Smooth muscle cell of the brain vasculature (primary cell): ENCODE measurements around the gene SMTNL2.
"Not testable (repeated sequence)": the region's sequence is repeated elsewhere in the genome, so short reads cannot be mapped to it uniquely, and the experiment has no call there.

Source experiments
- DNase-seq: peaks from one replicate; pipeline ENCODE4 v3.0.0-alpha.2; 2012; ENCODE audit warnings: low read depth, low spot score

SMTNL2 gene

DNA sequence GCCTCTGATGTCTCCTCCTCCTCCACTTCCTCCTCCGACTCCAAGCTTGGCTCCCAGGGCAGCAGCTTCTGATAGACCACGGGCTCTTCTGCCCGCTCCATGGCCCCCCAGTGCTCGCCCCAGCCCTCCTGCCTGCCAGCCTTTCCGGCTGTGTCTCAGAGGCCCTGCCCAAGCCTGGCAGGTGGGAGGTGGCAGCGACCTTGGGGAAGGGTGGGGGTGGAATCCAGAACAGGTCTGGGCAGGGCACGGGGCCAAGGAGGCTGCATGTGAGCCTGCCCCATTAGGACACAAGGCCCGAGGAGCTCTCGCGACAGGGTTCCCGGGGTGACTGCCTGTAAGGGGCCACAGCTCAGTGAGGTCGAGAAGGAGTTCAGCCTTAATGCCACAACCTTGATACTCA, 23.9 kb upstream of the SMTNL2 start, which contains the start of gene GGT6:
Gene GGT6 (minus strand): TSS at position 157 of the 400 bp plus-strand sequence. CDS start 56 bp downstream, at position 101.
- DNase-seq, result no peak

GRCh38 chr17:4560837-4561256, 23.5 kb upstream of the SMTNL2 start:
- no peak for DNase-seq

DNA sequence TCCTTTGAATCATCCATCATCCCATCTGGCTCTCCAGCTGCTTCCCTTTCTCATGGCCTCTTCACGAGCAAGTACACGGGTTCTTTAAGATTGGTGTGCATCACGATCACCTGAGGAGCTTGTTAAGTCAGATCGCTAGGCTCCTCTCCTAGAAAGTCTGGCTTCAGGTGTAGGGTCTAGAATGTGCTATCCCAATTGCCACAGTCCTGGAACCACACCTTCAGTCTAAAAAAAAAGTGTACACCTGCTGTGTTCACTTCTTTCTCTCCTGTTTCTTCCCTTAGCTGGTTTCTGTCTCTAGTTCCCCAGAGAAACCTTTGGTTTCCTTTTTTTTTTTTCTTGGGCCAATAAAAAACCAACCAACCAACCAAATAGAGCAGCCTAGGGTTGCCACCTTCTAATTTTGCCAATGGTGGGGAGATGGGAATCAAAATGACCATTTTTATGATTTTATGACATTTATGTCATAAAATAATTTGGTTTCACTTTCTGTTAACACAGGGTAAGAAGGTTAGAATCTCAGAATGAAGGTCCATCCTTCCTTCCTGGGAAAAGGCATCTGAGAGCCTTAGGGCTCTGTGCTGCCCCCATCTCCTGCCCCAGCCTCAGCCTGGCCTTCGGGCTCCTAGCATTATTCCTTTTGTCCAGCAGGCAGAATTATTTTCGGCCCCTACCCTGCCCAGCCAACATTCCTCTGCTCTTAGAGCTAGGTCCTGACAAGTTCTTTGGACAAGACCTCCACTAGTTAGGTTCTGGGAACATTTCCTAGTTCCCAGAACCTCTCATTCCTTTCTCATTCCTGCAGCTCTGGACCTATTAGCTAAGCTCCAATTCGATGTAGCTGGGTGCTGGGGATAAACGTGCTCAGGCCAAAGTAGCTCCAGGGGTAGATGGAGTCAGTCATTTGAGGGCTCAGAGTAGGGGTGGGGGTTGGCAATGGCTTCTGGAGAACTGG, 22.0 kb upstream of the SMTNL2 start:
- DNase-seq, result no peak

GRCh38 chr17:4565209-4566141, 18.9 kb upstream of the SMTNL2 start:
- peak; percentile 44 for DNase-seq

DNA sequence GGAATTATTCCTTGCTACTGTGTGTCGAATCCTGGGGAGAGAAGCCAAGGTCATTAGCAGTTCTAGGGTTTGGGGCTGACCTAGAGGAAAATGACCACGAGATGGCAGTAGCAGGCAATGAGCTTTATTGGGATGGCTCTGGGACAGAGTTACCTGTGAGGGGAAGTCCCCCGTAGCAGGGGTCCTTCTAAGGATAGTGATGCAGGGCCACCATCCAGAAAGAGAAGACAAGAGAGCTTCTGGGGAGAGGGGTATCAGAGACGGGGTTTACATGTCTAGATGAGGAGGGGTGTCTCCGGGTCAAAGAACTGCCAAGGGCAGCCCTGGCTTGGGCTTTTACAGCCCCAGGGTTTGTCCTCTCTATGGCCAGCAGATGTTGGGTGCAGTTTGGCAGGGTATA, 17.5 kb upstream of the SMTNL2 start:
- no peak for DNase-seq

DNA sequence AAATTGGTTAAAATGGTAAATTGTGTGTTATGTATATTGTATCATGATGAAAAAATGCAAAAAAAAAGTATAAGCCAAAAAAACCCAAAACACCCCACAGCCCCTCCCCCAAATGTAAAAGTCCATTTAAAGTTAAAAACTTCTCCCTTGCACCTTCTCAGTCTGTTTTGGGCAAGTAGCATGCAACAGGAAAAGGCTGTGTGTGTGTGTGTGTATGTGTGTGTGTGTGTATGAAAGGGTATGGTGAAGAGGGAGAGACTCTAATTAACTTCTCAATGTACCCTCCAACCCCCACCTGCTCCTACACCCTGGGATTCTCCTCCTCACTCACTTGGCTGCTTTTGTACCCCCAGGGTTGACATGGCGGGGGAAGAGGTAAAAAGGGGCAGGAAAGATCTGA, 14.7 kb upstream of the SMTNL2 start:
- DNase-seq, result no peak

DNA sequence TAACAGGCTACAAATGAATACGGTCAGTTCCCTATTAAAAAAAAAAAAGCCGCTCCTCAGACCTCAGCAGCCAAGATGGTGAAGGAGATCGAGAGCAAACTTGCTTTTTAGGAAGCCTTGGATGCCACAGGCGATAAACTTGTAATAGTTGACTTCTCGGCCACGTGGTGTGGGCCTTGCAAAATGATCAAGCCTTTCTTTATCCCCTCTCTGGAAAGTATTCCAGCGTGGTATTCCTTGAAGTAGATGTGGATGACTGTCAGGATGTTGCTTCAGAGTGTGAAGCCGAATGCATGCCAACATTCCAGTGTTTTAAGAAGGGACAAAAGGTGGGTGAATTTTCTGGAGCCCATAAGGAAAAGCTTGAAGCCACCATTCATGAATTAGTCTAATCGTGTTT, 12.2 kb upstream of the SMTNL2 start:
- DNase-seq, result no peak

DNA sequence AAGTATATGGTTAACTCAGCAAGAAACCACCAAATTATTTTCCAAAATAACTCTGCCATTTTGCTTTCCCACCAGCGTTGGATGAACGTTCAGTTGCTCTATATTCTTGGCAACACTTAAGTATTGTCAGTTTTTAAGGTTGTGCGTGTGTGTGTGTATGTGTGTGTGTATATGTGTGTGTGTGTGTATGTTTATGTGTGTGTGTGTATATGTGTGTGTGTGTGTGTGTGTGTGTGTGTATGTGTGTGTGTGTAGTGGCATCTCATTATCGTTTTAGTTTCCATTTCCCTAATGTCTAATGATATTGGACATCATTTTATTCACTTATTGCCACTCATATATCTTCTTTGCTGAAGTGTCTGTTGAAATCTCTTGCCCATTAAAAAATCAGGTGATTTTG, 11.2 kb upstream of the SMTNL2 start:
- no peak for DNase-seq

DNA sequence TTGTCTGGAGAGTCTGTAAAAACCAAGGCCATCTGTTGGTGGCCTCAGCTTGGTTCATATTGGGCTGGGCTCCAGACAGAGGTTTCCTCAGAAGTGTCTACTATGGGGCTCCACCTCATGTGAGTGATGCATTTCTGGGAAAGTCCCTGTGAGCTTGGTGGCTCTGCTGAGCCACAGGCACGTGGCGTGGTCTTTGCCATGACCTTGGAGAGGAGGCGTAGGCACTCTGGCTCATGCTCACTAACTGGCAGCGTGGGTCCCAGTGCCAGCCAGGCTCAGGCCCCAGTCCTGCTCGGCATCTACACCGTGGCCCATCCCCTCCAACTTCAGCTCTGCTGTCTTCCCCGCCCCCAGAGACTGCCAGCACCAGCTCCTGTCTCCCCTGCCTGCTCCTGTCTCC, 10.7 kb upstream of the SMTNL2 start:
- DNase-seq, result no peak

GRCh38 chr17:4574448-4575045, 9.8 kb upstream of the SMTNL2 start:
- no peak for DNase-seq

DNA sequence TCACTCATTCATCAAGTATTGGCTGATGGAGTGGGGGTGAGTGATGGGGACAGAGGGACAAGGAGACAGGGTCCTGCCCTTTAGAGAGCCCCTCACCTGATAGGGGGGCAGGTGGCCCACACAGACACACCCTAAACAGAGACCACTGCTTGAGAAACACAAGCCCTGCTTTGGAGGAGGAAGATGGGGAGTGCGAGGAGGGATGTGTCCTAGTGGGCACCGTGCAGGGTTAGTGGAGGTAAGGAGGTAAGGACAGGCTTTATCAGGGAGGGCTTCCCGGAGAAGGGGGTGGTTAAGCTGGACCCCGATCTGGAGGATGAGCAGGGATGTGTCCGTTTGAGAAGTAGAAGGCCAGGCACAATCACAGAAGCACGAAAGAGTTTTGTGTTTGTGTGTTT, 8.2 kb upstream of the SMTNL2 start:
- no peak for DNase-seq

GRCh38 chr17:4576729-4577322, 7.5 kb upstream of the SMTNL2 start:
- no peak for DNase-seq

GRCh38 chr17:4577386-4577993, 6.8 kb upstream of the SMTNL2 start:
- DNase-seq, result no peak

DNA sequence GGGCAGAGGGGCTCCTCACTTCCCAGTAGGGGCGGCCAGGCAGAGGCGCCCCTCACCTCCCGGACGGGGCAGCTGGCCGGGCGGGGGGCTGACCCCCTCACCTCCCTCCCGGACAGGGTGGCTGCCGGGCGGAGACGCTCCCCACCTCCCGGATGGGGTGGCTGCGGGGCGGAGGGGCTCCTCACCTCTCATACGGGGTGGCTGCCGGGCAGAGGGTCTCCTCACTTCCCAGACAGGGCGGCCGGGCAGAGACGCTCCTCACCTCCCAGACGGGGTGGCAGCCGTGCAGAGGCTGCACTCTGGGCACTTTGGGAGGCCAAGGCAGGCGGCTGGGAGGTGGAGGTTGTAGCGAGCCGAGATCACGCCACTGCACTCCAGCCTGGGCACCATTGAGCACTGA, 6.0 kb upstream of the SMTNL2 start:
- not testable (repeated sequence) for DNase-seq

- no peak for DNase-seq
Observed at GRCh38 chr17:4579678-4580077, 4.7 kb upstream of the SMTNL2 start.

DNA sequence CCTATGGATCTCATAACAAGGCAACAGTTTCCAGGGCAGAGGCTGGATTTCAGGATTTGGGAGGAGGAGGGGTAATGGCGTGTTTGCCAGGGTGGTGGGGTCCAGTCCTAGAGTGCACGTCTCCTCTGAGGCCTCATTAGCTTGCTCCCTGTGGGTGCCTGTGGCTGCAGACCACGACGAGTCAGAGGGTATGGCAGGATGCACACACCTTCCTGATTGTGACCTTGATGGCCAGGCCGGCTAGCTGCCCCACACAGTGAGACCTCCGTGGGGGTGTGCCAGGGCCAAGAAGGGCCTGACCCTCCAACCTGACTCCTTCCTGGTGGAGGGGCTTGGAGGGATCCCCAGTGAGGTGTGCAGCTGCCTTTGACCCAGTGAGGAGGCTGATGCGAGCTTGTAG, 4.0 kb upstream of the SMTNL2 start:
- DNase-seq, result no peak

GRCh38 chr17:4582101-4582501, 2.2 kb upstream of the SMTNL2 start:
- no peak for DNase-seq

- DNase-seq, result no peak
Observed at GRCh38 chr17:4582691-4583090, 1.6 kb upstream of the SMTNL2 start.

DNA sequence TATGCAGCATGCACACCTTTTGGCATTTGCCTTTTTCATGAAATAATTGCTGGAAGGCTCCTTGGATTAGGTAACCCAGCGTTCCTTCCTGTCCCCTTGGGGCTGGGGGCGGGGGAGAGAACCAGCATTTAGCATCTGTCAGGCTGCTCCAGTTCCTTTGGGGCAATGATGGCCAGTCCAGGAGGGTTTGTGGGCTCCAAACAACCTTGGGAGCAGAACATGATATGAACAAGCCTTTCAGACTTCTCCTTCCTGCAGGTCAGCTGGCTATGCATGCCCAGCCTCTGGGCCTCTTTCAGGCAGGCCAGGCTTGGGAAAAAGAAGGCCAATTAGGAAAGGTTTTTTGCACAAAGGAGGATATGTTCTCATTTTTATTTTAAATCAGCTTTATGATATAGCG, 1.1 kb upstream of the SMTNL2 start:
- DNase-seq, result no peak

GRCh38 chr17:4583782-4584100, 588 bp upstream of the SMTNL2 start:
- no peak for DNase-seq

DNA sequence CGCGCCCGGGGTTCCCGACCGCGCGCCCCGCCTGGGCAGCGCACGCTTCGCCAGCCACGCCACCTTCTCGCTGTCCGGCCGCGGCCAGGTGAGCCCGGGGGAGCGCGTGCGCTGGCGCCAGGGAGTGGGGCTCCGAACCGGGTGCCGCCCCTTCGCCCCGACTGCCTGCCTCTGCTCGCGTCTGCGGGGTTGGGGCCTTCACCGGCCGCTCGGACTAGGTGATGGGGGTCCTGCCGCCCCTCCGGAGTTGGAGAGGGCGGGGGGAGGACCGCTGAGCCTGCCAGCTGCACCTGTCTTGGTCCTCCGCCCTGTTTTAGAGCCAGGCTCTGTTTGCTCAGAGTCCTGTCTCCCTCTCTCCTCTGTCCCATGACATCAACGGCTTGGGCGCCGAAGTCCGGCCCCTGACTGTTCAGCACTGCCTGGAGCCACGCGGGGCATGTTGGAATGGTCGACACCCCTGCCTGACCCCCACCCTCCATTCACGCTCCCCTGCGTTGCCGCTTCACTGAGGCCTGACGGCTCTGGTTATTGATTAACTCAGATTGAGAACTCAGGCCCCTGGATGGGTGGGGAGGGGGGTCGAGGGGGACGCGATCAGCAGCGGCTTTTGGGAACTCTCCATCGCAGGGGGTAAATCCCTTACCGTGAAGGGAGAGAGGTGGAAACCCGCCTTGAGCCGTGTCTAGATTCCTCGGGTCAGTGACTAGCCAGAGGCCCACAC, 748 bp downstream of the SMTNL2 start:
- no peak for DNase-seq
